HG02885 (cell line): Measurements from ENCODE around the gene IL22RA1.

ENCODE experiments used
- ATAC-seq: cut with Tn5 transposase; IDR thresholded peaks from one replicate; pipeline ENCODE4 v1.9.1; 2021; ENCODE audit warnings: mild to moderate bottlenecking; ENCODE audit not compliant: unreplicated experiment, poor library complexity

The IL22RA1 gene

DNA sequence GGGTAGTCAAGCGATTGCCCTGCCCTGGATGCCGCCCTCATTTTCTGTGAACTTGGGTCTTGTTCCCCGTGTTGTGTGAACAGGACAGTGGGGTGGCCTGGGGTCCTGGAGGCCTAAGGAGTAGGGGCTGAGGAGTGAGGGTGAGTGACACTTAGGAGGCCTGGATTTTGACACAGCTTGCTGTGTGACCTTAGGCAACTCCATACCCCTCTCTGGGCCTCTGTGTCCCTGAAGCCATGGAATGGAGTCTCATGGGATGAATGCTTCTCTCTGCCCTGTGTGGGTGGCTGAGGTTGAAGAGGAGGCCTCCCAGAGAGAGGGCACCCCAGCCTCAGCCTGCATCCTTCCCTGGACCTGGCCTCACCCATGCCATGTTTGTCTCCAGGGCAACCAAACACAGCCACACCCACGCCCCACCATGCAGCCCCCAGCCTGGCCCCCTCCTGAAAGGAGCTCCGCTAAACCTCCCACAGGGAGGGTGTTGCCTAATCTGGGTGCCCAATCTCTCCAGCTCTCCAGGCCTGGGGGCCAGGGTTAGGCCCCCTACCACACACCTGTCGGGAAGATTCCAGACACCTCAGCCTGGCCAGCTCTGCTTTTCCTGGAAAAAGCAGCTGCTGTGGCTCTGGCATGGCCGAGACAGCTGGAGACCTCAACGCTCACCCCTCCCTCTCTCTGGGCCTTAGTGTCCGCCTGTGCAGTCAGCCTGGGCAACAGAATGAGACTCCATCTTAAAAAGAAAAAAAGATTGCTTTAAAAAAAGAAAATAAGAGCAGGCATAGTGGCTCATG is 40.9 kb downstream of the IL22RA1 start:
- no peak for ATAC-seq

DNA sequence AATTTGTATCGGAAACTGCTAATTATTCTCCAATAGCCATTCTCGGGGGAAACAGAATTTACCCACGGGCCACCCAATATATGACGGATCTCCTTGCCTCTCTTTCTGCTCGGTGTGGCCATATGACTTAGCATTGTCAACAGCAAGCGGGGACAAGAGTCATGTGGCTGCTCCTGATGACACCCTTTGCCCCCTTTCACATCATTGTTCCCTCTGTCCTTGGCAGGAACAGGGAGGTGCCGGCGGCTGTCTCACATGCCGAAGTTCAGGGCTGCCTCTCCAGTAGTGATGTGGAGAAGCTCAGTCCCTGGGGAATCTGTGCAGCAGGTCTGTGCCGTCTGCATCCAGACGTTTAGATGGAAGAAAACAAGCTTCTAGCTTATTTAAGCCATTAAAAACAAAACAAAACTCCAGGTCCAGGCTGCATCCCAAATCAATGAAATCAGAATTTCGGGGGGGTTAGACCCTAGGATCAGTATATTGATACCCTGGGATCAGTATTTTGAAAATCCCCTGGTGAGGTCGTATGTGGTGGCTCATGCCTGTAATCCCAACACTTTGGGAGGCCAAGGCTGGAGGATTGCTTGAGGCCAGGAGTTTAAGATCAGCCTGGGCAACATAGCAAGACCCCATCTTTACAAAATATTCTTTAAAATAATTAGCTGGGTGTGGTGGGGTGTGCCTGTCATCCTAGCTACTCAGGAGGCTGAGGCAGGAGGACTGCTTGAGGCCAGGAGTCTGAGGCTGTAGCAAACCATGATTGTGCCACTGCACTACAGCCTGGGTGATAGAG is 41.8 kb downstream of the IL22RA1 start:
- no peak for ATAC-seq

DNA sequence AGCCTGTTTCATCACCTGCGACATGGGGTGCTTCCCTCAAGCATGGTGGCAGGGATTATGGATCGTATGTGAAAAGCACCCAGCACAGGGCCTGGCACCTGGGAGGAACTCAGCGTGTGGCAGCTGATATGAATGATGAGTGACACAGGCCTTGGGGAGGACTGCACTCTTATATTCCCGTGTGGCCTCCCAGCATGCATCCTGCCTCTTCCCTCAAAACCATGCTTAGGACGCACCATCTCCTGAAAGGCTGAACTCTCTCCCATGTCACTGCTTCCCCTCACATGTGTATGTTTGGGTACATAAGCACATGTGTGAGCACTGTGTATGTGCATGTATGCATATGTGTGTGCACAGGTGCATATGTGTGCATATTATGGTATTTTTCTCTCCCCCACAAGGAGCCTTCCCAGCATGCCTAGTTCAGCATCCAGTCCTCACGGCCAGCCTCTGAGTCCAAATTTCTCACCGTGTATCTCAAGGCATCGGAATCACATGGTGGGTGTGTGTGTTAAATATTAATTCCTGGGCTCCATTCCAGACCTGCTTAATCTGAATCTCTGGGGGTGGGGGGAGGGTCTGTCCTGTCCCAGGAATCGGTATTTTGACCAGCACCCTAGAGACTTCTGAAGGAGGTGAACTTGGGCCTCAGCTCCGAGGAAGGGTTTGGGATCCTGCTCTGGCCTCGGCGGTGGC is 43.8 kb downstream of the IL22RA1 start:
- no peak for ATAC-seq

DNA sequence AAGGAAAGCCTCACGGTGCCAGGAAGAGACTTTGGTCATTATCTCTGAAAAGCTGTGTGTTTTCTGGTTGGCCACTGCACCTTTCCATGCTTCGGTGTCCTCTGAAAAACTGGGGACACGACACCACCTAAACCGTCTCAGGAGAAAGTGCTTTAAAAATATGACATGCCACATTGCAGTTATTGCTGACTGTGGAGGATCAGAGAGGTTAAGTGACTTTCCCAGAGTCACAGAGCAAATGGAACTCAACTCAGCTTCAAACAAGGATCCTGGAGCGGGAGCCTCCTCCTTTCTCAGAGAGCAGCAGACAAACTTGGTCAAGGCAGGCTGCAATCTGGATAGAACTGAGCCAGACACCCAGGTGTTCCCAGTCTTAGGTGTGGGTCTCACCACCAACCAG is 44.8 kb downstream of the IL22RA1 start:
- ATAC-seq: no peak

DNA sequence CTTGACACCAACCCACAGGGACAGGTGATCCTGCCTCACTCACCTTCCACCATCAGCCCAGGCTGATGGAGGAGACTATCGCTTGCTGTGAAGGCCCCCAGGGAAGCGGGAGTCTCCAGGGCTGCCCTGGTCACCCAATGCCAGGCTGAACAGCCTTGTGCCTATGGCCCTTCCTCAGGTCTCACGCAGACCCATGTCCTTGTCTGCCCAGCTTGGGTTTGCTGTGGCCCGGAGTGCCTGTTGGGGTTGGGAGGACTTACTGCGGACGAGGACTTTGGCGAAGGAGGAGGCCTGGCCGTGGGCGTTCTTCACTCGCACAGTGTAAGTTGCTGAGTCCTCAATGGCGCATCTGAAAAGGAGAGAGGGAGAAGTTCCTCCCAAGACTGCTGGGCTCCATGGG is 45.3 kb downstream of the IL22RA1 start:
- ATAC-seq: no peak

DNA sequence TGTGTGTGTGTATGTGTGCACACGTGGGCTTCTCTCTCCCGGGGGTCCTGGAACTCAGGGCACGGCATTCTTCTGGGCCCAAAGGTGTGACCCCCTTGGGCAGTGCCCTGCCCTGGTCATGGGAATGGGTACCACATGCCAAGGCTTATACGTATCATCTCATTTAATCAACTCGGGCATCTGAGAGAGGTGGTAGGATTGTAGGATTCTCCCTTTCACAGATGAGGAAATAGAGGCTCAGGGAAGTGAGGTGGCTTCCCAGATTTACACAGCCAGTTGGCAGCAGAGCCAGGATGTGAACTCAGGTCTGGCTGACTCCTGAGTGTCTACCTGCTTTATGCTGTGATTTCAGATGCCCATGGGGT is 46.2 kb downstream of the IL22RA1 start:
- ATAC-seq: no peak

DNA sequence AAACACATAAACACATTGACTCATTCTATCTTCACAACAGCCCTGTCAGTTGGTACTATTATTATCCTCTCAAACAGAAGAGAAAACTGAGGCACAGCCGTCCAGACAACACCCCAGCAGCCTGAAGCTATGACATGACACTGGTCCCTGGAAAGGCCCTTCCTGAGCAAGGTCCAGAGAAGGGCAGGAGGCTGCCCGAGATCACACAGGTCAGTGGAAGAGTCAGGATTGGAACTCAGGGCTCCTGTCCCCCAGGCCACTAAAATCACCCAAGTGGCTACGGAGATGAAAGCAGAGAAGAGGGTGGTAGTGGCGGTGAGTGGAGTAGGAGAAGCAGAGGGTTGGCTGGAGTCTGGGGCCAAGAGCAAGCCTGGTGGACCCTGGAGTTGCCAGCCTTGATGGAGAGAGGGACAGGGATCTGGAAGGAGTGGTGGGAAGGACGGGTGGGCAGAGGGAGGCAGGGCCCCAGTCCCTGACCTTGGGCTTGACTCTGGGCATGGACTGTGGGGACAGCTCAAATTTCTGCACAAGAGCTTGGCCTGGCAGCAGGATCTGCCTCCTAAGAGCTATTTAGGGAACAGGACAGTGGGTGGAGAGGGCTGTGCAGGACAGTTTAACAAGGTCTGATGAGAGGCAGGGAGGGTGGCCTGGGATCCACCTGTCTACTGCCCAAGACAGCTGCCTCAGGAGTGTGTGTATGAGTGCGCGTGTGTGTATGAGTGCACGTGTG is 46.8 kb downstream of the IL22RA1 start:
- ATAC-seq: no peak

DNA sequence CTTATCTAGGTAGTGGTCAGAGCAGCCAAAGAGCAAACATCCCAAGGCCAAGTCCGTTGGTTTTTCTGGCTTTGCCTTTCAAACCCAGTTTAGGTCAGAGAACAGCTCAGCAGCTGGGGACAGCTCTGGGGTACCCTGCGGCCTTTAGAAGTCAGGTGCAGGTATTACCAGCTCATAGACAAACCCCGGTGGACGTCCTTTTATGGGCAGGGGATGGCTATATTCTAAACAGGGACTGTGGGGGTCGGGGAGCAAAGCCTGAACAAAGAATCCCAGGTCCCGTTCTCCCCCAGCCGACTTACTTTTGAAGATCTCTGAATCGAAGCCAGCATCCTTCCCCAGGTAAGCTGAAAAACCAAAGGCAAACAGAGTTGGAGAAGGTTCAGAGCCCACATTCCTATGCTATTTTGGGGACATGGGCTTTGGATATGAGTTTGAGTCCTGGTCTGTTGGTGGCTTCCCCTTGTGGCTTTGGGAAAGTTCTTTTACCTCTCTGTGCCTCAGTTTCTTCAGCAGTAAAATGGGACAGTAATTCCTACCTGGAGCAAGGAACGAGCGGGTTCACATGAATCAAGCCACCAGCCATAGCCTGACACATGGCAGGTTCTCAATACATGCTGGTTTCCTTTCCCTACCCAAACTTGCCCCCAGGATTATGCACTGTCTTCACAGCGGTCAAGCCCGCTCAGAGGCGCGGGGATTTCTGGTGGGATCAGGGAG is 47.6 kb downstream of the IL22RA1 start:
- no peak for ATAC-seq

DNA sequence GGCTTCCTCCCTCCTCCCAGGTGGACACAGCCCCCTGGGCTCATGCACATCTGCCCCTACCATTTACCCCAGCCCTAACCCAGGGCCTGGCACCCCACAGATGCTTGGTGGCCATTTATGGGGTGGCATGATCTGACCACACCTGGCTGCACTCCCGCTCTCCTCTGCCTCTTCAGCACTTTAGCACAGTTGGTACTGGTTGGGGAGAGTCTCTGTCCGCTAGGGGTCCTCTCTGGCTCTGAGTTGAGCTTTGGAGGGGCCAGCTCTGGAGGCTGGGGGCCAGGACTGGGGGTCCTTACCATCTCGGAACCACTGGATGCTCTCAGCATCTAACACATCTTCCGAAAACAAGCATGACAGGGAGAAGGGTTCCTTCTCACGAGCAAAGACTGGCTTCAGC is 48.4 kb downstream of the IL22RA1 start:
- no peak for ATAC-seq

DNA sequence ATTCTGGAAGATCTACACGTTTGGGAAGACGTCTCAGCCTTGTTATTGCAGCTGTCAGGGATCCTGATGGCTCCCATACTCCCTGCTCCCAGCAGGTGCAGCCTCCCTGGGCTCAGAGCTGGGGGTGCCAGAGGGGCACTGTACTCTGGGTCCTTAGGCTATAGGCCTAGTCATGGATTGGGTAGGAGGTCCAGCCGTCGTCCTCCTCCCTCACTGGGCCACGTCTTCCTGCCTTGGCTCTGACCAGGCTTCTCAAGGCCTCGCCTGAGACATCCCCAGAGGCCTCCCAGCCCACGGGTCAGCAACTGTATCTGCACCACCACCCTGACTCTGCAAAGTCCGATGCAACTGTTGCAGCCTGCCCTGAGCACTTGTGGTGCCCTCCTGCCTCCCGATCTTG is 49.2 kb downstream of the IL22RA1 start:
- no peak for ATAC-seq

DNA sequence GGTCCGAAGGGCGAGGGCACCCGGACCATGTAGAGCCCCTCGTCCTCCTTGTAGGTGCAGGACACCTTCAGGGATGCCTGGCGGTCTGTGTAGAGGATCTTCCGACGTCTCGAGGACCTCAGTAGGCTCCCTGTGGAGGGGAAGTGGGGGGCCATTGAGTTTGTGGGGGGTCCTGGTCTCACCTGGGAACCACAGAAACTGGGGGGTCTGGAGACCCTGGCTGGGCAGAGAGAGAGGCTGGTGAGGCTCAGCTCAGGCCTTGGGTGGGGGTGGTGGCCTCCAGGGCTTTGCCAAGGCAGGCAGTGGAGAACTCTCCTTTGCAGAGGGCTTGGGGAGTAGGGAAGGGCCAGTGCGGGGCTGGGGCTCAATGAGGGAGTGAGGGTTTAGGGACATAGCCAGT is 50.0 kb downstream of the IL22RA1 start:
- ATAC-seq: no peak

DNA sequence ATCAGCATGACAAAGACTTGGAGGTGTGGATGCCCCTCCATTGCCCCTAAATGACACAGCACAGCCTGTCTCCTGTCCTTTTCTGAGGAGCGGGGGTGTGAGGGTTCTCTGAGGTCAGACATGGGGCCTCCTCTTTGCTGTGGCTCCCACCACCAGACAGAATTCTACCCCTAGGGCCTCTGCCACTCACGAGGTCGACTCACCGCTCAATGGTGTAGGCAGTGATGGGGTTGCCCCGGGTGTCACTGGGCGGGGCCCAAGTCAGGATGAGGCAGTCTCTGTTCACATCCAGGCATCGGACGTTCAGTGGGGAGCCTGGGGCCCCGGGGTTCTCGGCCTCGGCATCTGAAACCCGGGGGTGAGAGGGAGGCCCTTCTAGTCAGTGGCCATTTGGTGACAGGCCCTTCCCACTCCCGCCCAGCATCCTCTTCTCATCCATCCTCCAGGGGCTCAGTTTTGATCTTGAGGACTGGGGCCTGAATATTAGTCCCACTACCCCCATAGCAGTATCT is 50.9 kb downstream of the IL22RA1 start:
- no peak for ATAC-seq

DNA sequence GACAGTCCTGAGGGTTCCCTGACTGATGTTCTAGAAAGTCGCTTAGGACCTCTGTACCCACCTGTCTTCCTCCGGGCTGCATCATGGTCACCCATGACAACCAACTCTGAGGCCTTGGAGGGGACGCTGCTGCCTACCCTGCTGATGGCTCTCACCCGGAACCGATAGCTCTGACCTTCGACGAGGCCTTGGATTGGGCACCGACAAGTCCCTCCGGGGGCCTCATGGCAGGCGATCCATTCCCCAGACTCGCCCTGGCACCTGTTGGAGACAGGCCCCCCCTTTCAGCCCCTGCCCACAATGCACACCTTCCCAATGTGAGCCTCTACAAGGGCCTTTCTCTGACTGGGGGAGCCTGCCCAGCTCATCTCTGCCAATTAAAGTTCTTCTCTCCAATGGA is 52.2 kb downstream of the IL22RA1 start:
- no peak for ATAC-seq

DNA sequence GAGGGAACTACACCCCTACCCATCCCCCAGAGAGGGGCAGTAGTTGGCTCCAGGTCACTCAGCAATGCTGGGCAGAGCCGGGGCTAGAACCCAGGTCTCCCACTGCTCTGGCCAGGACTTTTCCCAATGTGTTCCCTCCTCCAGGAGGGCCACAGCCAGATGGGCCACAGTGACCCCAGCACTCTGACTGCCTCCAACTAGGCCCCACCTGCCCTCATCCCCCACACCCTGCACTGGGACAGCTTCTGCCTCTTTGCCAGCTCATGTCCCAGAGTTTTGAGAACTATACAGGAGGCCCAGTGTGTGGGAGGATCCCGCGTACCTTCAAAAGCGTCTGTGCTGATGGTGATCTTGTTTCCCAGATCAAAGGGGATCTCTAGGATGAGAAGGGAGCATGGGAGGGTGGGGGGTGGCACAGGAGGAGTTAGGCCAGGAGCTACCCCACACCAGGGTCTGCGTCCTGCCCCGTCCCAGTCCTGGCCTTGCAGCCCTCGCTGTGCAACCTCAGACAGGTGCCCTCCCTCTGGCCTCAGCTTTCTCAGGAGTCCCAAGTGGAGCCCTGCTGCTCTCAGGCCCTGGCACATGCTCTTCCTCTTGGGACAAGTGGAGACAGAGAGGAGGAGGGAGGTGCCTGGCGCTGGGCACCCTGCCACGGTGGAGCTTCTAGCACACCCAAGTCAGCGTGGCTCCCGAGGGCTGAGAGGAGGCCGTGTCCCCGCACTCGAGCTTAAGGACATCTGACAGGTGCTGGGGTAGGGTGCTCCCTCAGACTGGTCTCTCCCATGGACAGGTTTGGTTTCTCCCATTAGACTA is 53.0 kb downstream of the IL22RA1 start:
- no peak for ATAC-seq

DNA sequence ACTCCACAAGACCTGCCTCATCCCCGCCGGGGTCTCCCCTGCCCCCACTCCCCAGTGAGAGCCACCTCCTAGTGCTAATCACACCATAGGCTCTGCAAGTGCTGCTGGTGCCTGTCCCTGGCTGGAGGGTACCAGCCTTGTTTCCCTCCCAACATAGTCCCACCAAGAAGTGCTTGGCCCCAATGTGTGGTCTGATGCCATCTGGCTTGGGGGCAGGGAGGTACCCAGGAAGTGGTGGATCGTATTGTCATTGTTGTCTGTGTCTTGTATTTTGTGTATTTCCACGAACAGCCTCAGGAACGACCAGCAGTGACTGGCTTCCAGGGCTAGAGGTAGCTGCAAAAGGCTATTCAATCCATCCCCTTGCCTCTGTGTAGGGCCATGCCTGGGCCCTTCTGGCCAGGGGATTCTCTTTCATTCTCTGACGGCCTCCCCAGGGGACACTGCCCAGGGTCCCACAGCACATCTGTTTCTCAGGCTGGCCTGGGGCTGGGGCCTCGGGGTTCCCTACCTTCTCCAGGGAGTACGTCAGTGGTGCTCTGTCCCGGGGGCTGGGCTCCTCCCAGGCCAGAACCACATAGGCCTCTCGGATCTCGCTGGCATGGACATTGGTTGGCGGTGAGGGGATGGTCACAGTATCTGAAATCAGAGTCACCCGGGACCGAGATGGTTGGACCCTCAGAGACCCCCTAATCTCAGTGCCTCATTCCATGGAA is 53.8 kb downstream of the IL22RA1 start:
- no peak for ATAC-seq

DNA sequence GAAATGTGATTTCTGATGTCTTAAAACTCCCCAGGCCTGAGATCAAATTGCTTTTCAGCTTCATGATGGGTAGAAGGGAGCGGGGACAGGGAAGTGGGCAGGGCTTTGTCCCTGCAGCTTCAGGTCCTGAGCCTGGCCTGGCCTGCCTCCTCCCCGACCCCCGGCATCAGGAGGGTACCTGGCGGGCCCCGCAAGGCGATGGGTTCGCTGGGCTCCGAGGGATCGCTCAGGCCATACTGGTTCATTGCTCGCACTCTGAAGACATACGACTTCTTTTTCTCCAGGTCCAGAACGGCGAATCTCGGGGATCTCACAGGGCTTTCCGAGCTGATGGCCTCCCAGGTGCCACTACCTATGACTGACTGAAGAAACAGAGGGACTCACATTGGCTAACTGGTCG is 56.5 kb downstream of the IL22RA1 start:
- ATAC-seq: no peak

DNA sequence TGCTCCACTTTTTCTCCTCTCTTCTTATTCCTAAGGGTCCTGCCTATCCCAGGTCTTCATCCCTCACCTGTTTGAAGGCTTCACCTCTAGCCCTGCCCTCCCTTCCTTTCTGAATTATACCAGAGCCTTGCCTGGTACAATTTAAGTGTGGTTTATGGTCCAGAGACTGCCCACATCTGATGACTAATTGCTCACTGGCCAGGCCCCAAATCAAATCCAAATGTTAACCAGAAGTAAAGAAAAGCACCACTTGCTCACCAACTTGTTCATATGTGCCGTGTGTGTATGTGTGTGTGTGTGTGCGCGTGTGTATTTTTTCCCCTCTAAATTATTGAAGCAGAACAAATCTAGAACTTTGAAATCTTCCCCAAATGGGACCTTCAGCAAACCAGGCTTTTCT is 57.4 kb downstream of the IL22RA1 start:
- ATAC-seq: no peak

DNA sequence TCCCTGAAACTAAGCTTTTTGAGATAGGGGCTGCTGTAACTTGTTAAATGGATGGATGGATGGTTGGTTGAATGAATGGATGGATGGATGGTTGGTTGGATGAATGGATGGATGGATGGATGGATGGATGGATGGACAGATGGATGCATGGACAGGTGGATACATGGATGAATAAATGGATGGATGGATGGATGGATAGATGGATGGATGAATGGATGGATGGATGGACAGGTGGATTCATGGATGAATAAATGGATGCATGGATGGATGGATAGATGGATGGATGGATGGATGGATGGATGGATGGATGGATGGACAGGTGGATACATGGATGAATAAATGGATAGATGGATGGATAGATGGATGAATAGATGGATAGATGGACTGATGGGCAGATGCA is 57.9 kb downstream of the IL22RA1 start:
- no peak for ATAC-seq
